B cell (primary cell): ENCODE data around the gene PFKP. TPM values are rescaled to one million over a fixed set of nuclear protein-coding genes. Genes with fewer than 3 reads are reported as not detected.

Source experiments
- ATAC-seq: fragments of 200-7000 bp; cut with Tn5 transposase; one replicate; pipeline ENCODE4 v1.10.0; 2021; ENCODE audit warnings: low read depth, mild to moderate bottlenecking, moderate number of reproducible peaks, moderate library complexity
- CTCF ChIA-PET: fragments of 350-600 bp; sonication (Branson Sonifier 250); formaldehyde crosslinking; loops from one replicate; lab custom pipeline; 2021; ENCODE audit warnings: antibody characterized with exemption, inconsistent platforms; lab: Charles Lee
- POLR2A ChIA-PET: fragments of 350-600 bp; sonication (Branson Sonifier 250); formaldehyde crosslinking; loops from one replicate; lab custom pipeline; 2021; ENCODE audit warnings: antibody characterized with exemption; lab: Charles Lee
- DNase-seq: peaks from one replicate; pipeline ENCODE4 v3.0.0; 2013
- H2AFZ ChIP-seq: 2 replicates; pipeline ENCODE4 v1.6.1; 2012; ENCODE audit warnings: mild to moderate bottlenecking, low read depth, low read length; ENCODE audit not compliant: insufficient read depth, poor library complexity, severe bottlenecking
- H3K27ac ChIP-seq, 2 donors: 1 replicate in 1 of 2; 2 replicates in 1 of 2; pipeline ENCODE4 v1.5.1; 2012 to 2013; ENCODE audit warnings: low read length in 2 of 2, mild to moderate bottlenecking in 2 of 2, moderate library complexity in 1 of 2
- H3K27me3 ChIP-seq, 4 experiments: fragments of 200-600 bp in 1 of 4; sonication (generic) in 1 of 4; replicated peaks in 1 of 4; 1 replicate in 2 of 4; 2 replicates in 2 of 4; pipeline versions ENCODE4 v1.6.1 to v1.7.0; 2013 to 2016; ENCODE audit warnings: low read length in 3 of 4, mild to moderate bottlenecking in 2 of 4, mixed read lengths in 1 of 4, moderate library complexity in 1 of 4; ENCODE audit not compliant: insufficient read depth in 4 of 4, control insufficient read depth in 3 of 4; ENCODE audit errors: control extremely low read depth in 1 of 4
- H3K36me3 ChIP-seq, 2 experiments: replicated peaks in 1 of 2; 1 replicate in 1 of 2; 2 replicates in 1 of 2; pipeline versions ENCODE4 v1.6.1 to v1.7.1; 2013; ENCODE audit warnings: low read length in 1 of 2; ENCODE audit not compliant: insufficient read depth in 2 of 2, control insufficient read depth in 1 of 2; ENCODE audit errors: control extremely low read depth in 1 of 2, extremely low read depth in 1 of 2
- H3K4me1 ChIP-seq, 2 donors: fragments of 200-600 bp in 1 of 2; sonication (generic) in 1 of 2; 1 replicate in 1 of 2; 2 replicates in 1 of 2; pipeline versions ENCODE4 v1.5.1 to v1.6.1; 2013 to 2017; ENCODE audit warnings: low read length in 2 of 2; ENCODE audit not compliant: control insufficient read depth in 2 of 2, insufficient read depth in 2 of 2
- H3K4me2 ChIP-seq: replicated peaks from 2 replicates; pipeline ENCODE3; 2012; ENCODE audit warnings: mild to moderate bottlenecking, low read depth, low read length; ENCODE audit not compliant: poor library complexity, severe bottlenecking
- H3K4me3 ChIP-seq, 5 experiments: fragments of 200-600 bp in 1 of 5; sonication (generic) in 1 of 5; 1 replicate in 3 of 5; 2 replicates in 2 of 5; pipeline versions ENCODE4 v1.5.1 to v1.7.0; 2011 to 2016; ENCODE audit warnings: low read length in 4 of 5, mild to moderate bottlenecking in 4 of 5, low read depth in 2 of 5, control low read depth in 1 of 5, moderate library complexity in 1 of 5; ENCODE audit not compliant: insufficient read depth in 1 of 5; ENCODE audit errors: control extremely low read depth in 1 of 5, extremely low read depth in 1 of 5
- H3K79me2 ChIP-seq: fragments of 200-600 bp; sonication (generic); one replicate; pipeline ENCODE4 v1.6.0; 2016; ENCODE audit warnings: low read length; ENCODE audit not compliant: control insufficient read depth, insufficient read depth
- H3K9ac ChIP-seq: fragments of 200-600 bp; sonication (generic); 2 replicates; pipeline ENCODE4 v1.6.1; 2017; ENCODE audit warnings: mild to moderate bottlenecking, low read length, moderate library complexity
- H3K9me3 ChIP-seq, 3 donors: one replicate each; pipeline versions ENCODE4 v1.6.1 to v1.7.1; 2013; ENCODE audit warnings: low read length in 2 of 3; ENCODE audit not compliant: control insufficient read depth in 2 of 3, insufficient read depth in 1 of 3; ENCODE audit errors: control extremely low read depth in 1 of 3
- H4K20me1 ChIP-seq: 2 replicates; pipeline ENCODE4 v1.6.0; 2012; ENCODE audit warnings: mild to moderate bottlenecking, low read length; ENCODE audit not compliant: insufficient read depth, control insufficient read depth, poor library complexity, severe bottlenecking
- H3K27ac Mint-ChIP-seq: one replicate; pipeline ENCODE4 v1.8.0; 2021; ENCODE audit warnings: mixed read lengths
- H3K27me3 Mint-ChIP-seq: one replicate; pipeline ENCODE4 v1.8.0; 2021; ENCODE audit warnings: mixed read lengths
- H3K4me1 Mint-ChIP-seq: one replicate; pipeline ENCODE4 v1.8.0; 2021; ENCODE audit warnings: mixed read lengths
- H3K4me3 Mint-ChIP-seq: one replicate; pipeline ENCODE4 v1.8.0; 2021; ENCODE audit warnings: mixed read lengths
- H3K9me3 Mint-ChIP-seq: one replicate; pipeline ENCODE4 v1.8.0; 2022; ENCODE audit warnings: mixed read lengths; ENCODE audit not compliant: insufficient read depth
- EZH2 ChIP-seq: IDR thresholded peaks from 2 replicates; pipeline ENCODE4 v1.6.1; 2012; ENCODE audit warnings: borderline replicate concordance, low read depth, mild to moderate bottlenecking, moderate library complexity, low read length; ENCODE audit not compliant: insufficient read depth, poor library complexity, severe bottlenecking
- WGBS: methylation state at CpG from one replicate; pipeline ENCODE4 v1.1.5; 2013; ENCODE audit warnings: missing lambda C conversion rate; ENCODE audit not compliant: insufficient coverage; 5-methylcytosine and 5-hydroxymethylcytosine counted together
- intact Hi-C: fragments of 100-400 bp; cut with micrococcal nuclease; formaldehyde crosslinking; loops from one replicate; pipeline ENCODE4 v1.10.0; 2022
- polyA plus RNA-seq: library from polyadenylated mRNA; depleted of rRNA; stranded (reverse); fragments of >200 nt; gene quantifications from 2 replicates; pipeline ENCODE4 v1.2.3, GENCODE V29; 2012
- total RNA-seq, 2 donors: library from RNA; stranded (reverse); fragments of 120-200 nt in 1 of 2; gene quantifications; 1 replicate in 1 of 2; 2 replicates in 1 of 2; pipeline versions ENCODE4 v1.2.3 to v1.2.4, GENCODE V29; 2013 to 2022
- TF ChIP-seq, protein P1 (sequence below): fragments of 200-600 bp; IDR thresholded peaks from one replicate; pipeline ENCODE4 v1.8.0; 2022; ENCODE audit warnings: antibody characterized with exemption, mild to moderate bottlenecking

The PFKP gene
- total and polyA plus RNA-seq, 2 donors (not counting 1 experiment from before 2014, with no cell fraction given) = 41.4 to 54.3 TPM

DNA sequence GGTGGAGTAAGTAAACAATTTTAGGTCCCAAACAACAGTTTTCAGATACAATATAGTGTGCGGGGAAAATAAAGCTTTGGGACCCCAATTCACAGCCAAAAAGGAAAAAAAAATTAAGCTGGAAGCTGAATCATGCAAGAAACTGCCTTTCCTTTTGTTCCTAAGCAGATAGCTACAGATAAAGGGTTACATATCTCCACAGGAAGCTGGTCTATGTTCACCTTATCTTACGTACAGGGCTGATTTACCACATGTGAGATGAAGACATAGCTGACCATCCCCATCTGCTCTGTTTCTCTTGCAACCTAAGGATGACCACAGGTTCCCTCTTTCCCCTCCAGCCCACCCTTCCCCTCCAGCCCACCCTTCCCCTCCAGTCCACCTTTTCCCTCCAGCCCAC, 14.2 kb upstream of the PFKP start:
- no peaks in the 10 kb centered on the region for H3K9me3 ChIP-seq
- H2AFZ ChIP-seq = no peak overlapping the region
- Mint-ChIP-seq H3K4me3 (no peak overlapping the region), H3K27me3 (peaks cover 33% of the 10 kb centered on the region), H3K27ac (no peak overlapping the region), H3K9me3 (no peaks in the 10 kb centered on the region), H3K4me1 (no peaks in the 10 kb centered on the region)
- no peak overlapping the region for H3K27ac ChIP-seq
- no peak for ATAC-seq
- TF ChIP-seq, protein P1, sequence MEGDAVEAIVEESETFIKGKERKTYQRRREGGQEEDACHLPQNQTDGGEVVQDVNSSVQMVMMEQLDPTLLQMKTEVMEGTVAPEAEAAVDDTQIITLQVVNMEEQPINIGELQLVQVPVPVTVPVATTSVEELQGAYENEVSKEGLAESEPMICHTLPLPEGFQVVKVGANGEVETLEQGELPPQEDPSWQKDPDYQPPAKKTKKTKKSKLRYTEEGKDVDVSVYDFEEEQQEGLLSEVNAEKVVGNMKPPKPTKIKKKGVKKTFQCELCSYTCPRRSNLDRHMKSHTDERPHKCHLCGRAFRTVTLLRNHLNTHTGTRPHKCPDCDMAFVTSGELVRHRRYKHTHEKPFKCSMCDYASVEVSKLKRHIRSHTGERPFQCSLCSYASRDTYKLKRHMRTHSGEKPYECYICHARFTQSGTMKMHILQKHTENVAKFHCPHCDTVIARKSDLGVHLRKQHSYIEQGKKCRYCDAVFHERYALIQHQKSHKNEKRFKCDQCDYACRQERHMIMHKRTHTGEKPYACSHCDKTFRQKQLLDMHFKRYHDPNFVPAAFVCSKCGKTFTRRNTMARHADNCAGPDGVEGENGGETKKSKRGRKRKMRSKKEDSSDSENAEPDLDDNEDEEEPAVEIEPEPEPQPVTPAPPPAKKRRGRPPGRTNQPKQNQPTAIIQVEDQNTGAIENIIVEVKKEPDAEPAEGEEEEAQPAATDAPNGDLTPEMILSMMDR = no peak
- no peak for TF ChIP-seq EZH2
- DNase-seq = no peak
- 80% methylated on average over 1 of the region's 2 CpGs for WGBS
- H4K20me1 ChIP-seq = no peaks in the 10 kb centered on the region
- CTCF ChIA-PET = no interaction called here
- H3K27me3 ChIP-seq = peaks cover 0 to 15% (median 0%) of the 10 kb centered on the region in 4 experiments
- H3K36me3 ChIP-seq = no peaks in the 10 kb centered on the region
- H3K4me1 ChIP-seq = no peaks in the 10 kb centered on the region
- POLR2A ChIA-PET = no interaction called here
- intact Hi-C loops = no loop called here
- H3K79me2 ChIP-seq = no peaks in the 10 kb centered on the region
- H3K4me2 ChIP-seq = no peak overlapping the region
- no peak overlapping the region for H3K4me3 ChIP-seq
- H3K9ac ChIP-seq = no peak overlapping the region

DNA sequence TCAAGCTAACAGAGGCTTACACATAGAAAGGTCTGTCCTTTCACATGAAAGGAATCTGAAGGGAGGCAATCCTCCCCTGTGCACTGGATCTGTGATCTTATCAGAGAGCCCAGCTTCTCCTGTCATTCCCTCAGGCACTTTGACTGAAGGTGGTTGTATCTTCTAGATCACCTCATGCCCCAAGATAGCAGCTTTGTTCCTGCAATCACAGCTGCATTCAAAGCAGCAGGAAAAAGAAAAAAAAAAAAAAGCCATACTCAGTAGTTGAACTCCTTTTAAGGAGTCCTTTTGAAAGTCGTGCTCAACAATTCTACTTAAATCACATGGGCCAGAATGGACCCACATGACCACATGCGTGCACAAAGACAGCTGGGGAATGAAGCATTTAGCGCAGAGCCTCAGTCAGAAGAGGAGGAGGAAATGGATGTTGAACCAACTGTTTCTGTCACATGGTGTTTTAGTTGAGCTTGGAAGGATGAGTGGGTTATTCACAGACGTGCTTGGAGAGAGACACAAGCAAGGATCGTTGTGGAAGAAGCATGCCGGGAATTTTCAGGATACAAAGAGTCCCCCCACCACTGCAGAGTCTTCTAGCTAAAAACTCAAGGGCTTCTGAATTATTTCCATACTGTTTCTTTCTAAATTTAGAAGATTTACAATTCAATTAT, 13.0 kb upstream of the PFKP start:
- H3K27ac Mint-ChIP-seq = no peak overlapping the region
- H3K4me1 Mint-ChIP-seq = no peaks in the 10 kb centered on the region
- H3K27me3 Mint-ChIP-seq = peaks cover 28% of the 10 kb centered on the region
- no peaks in the 10 kb centered on the region for H3K79me2 ChIP-seq
- H2AFZ ChIP-seq = no peak overlapping the region
- no peaks in the 10 kb centered on the region for H3K36me3 ChIP-seq
- no peaks in the 10 kb centered on the region for H3K9me3 ChIP-seq
- no peak overlapping the region for H3K27ac ChIP-seq
- peaks cover 0 to 11% (median 0%) of the 10 kb centered on the region in 4 experiments for H3K27me3 ChIP-seq
- no peak overlapping the region for H3K9ac ChIP-seq
- H3K9me3 Mint-ChIP-seq = no peaks in the 10 kb centered on the region
- 100% methylated on average over 2 of the region's 6 CpGs for WGBS
- intact Hi-C loops = no loop called here
- H3K4me1 ChIP-seq = no peaks in the 10 kb centered on the region
- DNase-seq (no peak), ATAC-seq (no peak)
- no peaks in the 10 kb centered on the region for H4K20me1 ChIP-seq
- POLR2A ChIA-PET = no interaction called here
- TF ChIP-seq, protein P1 = no peak
- no peak for TF ChIP-seq EZH2
- H3K4me3 ChIP-seq = no peak overlapping the region
- H3K4me3 Mint-ChIP-seq = no peak overlapping the region
- CTCF ChIA-PET = interaction anchor here (1.6 kb wide), 1 partner anchor 11 kb away, joined by 10 read pairs; no protein-coding TSS in a partner anchor
- H3K4me2 ChIP-seq = no peak overlapping the region
